Renal pelvis (tissue), 4 donors: Measurements from ENCODE around the gene CERS6. TPM values are rescaled to one million over a fixed set of nuclear protein-coding genes. Genes with fewer than 3 reads are reported as not detected.
"Not testable (repeated sequence)": the region's sequence is repeated elsewhere in the genome, so short reads cannot be mapped to it uniquely, and the experiment has no call there.

Experiments used
- DNase-seq: peaks from one replicate; pipeline ENCODE4 v3.0.0-alpha.2; 2013
- polyA plus RNA-seq, 3 donors: library from polyadenylated mRNA; unstranded; fragments of 120-200 nt; gene quantifications; one replicate each; pipeline ENCODE4 v1.2.1, GENCODE V29; 2013; ENCODE audit not compliant: insufficient read length in 3 of 3

CERS6 gene
- polyA plus RNA-seq, 3 donors: 41.8 to 44.3 (median 43.9) TPM

DNA sequence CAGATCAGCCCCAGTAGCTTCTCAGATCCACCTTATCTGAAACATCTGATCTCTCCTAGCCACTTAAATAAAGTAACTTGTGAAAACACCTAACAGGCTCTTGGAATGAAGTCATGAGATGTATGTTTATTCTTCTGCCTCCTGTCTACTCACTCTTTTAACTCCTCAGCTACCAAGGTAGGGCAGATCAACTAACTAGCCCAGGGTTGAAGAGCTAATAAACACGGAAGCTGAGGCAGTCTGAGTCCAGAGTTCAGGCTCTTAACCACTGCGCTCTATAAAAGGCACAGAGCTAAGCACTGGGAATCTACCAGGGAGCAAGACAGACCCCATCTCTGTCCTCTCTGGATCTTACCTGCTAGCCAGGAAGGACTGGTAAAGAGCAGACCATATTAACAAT, 37.1 kb downstream of the CERS6 start:
- DNase-seq: not testable (repeated sequence)

DNA sequence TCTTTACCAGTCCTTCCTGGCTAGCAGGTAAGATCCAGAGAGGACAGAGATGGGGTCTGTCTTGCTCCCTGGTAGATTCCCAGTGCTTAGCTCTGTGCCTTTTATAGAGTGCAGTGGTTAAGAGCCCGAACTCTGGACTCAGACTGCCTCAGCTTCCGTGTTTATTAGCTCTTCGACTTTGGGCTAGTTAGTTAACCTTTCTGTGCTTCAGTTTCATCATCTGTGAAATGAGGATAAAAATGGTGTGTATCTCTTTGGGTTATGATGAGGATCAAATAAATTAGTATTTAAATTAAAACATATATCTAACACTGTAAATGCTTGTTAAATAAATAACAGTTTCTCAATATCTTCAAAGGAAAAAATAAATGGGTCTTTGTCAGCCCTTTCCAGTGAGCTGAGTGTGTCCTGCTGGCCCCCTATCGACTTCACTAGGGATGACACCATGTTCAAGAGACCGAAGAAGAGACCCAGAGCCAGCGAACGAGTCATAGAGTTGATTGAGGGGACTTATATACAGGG, 38.2 kb downstream of the CERS6 start:
- no peak for DNase-seq

- no peak for DNase-seq
Measured at GRCh38 chr2:168495524-168495923, 39.5 kb downstream of the CERS6 start.

DNA sequence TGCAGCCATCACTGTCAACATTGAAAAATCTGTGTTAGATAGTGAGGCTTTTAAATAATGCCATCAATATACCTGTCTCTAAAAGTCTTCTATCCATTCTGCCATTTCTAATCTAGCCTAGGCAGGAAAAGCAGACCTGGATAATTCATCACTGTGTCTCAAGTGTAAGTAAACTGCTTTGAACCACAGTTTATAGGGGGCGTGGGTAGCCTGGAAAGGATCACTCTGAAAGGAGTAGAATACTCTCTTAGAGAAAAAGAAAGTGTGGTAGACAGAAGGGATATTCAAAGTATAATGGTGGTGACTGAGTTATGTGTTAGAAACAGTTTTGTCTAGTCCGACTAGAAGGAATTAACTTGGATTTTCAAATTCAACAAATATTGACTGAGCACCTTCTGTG, 40.8 kb downstream of the CERS6 start:
- no peak for DNase-seq

GRCh38 chr2:168499500-168499899, 43.4 kb downstream of the CERS6 start:
- DNase-seq: no peak

- DNase-seq: no peak
Measured at GRCh38 chr2:168500516-168500915, 44.4 kb downstream of the CERS6 start.

- DNase-seq: no peak
Measured at GRCh38 chr2:168501466-168502065, 45.5 kb downstream of the CERS6 start.

GRCh38 chr2:168502852-168503251, 46.8 kb downstream of the CERS6 start:
- not testable (repeated sequence) for DNase-seq

GRCh38 chr2:168503901-168504300, 47.8 kb downstream of the CERS6 start:
- no peak for DNase-seq

DNA sequence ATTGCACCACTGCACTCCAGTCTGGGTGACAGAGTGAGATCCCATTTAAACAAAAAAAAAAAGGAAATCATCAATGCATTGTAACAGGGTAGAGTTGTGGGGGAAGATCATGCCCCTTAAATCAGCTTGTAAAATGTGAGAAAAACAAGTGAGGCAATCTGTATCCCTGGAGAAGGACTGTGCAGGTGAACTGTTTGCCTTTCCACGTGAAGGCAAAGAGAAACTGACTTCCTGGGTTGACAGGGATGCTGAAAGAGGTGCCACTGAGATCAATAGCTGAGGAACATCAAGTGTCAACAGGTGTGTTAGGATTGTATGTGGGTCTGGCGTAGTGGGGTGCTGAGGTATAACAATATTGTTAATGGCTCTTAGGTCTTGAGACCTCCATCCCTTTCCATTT, 48.3 kb downstream of the CERS6 start:
- DNase-seq: no peak

DNA sequence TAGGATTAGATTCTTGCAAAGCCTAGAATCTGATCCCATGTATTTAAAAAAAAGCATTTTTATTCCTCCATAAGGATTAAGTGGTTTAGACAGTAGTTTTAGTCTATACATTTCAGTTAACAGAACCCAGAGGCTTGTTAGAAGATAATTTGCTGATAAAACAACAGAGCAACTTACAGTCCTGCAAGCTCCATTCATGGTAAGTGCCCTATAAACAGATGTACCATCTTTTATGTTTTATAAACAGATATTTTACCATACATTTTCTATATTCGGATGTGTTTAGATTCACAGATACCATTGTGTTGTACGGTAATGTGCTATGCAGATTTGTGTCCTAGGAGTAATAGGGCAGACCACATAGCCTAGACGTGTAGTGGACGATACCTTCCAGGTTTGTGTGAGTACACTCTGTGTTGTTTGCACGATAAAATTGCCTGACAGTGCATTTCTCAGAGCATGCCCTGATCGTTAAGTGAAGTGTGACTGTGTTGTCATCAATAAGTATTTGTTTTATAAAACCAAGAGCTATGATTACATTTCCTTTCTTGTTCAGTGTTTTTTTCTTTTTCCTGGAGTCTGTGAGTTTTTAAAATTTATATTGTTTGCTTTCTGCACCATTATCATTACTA, 54.2 kb downstream of the CERS6 start:
- no peak for DNase-seq

GRCh38 chr2:168514692-168515091, 58.6 kb downstream of the CERS6 start:
- no peak for DNase-seq

- no peak for DNase-seq
Measured at GRCh38 chr2:168515502-168515901, 59.4 kb downstream of the CERS6 start.

- DNase-seq: no peak
Measured at GRCh38 chr2:168517816-168518215, 61.7 kb downstream of the CERS6 start.

GRCh38 chr2:168518555-168519066, 62.5 kb downstream of the CERS6 start:
- DNase-seq: no peak

DNA sequence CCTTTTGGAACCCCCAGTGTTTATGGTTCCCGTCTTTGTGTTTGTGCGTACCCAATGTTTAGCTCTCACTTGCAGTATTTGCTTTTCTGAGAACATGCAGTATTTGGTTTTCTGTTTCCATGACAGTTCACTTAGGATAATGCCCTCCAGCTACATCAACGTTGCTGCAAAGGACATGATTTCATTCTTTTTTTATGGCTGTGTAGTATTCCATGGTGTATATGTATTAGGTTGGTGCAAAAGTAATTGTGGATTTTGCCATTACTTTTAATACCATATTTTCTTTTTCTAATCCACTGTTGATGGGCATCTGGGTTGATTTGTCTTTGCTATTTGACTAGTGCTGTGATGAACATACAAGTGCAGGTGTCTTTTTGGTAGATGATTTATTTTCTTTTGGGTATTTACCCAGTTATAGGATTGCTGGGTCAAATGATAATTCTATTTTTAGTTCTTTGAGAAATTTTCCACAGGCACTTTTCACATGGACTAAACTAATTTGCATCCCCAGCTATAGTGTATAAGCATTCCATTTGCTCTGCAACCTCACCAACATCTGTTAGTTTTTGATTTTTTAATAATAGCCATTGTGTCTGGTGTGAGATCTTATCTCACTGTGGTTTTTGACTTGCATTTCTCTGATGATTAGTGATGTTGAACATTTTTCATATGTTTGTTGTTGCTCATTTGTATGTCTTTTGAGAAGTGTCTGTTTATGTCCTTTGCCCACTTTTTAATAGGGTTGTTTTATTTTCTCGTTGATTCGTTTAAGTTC, 63.6 kb downstream of the CERS6 start:
- DNase-seq: no peak

- DNase-seq: peak; percentile 65
Measured at GRCh38 chr2:168521053-168521741, 65.1 kb downstream of the CERS6 start.

DNA sequence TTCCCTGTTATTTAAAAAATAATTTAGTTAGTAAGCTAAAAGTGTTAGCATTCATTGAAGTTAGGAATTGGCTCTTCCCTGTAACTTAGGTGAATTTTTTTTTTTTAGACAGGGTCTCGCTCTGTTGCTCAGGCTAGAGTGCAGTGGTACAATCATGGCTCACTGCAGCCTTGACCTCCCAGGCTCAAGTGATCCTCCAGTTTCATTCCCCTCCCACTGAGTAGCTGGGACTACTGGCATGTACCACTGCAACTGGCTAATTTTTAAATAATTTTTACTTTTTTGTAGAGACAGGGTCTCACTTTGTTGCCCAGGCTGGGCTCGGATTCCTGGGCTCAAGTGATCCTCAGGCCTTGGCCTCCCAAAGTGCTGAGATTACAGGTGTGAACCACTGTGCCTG, 66.4 kb downstream of the CERS6 start:
- DNase-seq: no peak

- no peak for DNase-seq
Measured at GRCh38 chr2:168524005-168524404, 67.9 kb downstream of the CERS6 start.

- no peak for DNase-seq
Measured at GRCh38 chr2:168525020-168525419, 68.9 kb downstream of the CERS6 start.

DNA sequence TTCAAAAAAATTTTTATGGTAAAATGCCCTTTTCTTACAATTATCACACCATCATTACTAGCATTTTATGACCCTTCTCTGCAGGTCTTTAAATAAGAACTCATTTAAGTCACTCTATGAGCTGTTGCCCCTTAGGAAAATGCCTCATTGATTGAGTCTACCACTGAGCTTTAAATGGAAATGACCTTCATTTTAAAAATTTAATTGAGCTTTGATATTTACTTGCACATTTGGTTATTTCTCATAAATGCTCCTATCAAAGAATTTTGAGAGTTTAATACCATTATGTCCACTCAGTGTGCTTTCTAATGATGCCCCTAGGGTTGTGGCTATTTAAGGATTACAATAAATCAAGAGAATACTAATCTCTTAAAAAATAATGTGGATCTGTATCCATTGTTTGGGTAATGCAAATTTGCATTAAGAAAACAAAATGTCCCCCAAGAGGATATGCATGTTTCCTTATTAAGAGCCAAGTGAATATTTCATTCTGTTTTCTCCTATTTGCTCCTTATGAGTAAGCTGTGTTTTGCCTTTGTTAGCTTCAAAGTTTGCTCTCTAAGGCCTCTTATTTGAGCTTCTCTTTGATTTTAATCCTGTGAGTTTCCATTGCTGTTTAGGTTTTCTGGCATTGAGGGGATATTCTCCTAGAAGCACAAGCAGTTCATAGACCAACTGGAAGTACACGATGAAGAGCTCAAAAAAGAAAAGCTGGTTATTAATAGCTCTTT, 69.8 kb downstream of the CERS6 start:
- no peak for DNase-seq
